Measurements from ENCODE around the gene MUC5AC. TPM values are rescaled to one million over a fixed set of nuclear protein-coding genes. Genes with fewer than 3 reads are reported as not detected.

The MUC5AC gene
- total RNA-seq, 1 donor from 2014 or later = 0.11 TPM

DNA sequence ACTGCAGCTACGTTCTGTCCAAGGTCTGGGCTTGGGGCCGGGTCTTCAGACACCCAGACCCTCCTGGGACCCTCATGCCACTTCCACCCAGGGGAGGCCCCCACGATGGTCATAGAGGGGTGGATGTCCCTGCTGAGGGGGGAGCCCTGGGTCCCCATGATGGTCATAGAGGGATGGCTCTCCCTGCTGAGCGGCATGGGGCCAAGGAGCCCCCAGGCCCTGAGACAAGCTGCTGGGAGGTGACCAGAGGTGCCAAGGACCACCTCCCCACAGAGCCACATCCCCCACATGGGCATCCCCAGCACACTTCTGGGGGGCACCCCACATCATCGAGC, 72.3 kb downstream of the MUC5AC start:
- Histone ChIP-seq H3K27me3 (no peaks in the 10 kb centered on the region), H3K27ac (no peak overlapping the region), H3K4me3 (no peak overlapping the region), H3K4me1 (no peaks in the 10 kb centered on the region), H3K36me3 (no peaks in the 10 kb centered on the region), H3K9me3 (no peaks in the 10 kb centered on the region)
- intact Hi-C loops (cut with DNase I) = no loop called here
- no peak for DNase-seq (ENCODE audit: low spot score in 2 of 2)
- TF ChIP-seq, protein P1, sequence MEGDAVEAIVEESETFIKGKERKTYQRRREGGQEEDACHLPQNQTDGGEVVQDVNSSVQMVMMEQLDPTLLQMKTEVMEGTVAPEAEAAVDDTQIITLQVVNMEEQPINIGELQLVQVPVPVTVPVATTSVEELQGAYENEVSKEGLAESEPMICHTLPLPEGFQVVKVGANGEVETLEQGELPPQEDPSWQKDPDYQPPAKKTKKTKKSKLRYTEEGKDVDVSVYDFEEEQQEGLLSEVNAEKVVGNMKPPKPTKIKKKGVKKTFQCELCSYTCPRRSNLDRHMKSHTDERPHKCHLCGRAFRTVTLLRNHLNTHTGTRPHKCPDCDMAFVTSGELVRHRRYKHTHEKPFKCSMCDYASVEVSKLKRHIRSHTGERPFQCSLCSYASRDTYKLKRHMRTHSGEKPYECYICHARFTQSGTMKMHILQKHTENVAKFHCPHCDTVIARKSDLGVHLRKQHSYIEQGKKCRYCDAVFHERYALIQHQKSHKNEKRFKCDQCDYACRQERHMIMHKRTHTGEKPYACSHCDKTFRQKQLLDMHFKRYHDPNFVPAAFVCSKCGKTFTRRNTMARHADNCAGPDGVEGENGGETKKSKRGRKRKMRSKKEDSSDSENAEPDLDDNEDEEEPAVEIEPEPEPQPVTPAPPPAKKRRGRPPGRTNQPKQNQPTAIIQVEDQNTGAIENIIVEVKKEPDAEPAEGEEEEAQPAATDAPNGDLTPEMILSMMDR (IDR thresholded peaks at IDR 0.05) = no peak

DNA sequence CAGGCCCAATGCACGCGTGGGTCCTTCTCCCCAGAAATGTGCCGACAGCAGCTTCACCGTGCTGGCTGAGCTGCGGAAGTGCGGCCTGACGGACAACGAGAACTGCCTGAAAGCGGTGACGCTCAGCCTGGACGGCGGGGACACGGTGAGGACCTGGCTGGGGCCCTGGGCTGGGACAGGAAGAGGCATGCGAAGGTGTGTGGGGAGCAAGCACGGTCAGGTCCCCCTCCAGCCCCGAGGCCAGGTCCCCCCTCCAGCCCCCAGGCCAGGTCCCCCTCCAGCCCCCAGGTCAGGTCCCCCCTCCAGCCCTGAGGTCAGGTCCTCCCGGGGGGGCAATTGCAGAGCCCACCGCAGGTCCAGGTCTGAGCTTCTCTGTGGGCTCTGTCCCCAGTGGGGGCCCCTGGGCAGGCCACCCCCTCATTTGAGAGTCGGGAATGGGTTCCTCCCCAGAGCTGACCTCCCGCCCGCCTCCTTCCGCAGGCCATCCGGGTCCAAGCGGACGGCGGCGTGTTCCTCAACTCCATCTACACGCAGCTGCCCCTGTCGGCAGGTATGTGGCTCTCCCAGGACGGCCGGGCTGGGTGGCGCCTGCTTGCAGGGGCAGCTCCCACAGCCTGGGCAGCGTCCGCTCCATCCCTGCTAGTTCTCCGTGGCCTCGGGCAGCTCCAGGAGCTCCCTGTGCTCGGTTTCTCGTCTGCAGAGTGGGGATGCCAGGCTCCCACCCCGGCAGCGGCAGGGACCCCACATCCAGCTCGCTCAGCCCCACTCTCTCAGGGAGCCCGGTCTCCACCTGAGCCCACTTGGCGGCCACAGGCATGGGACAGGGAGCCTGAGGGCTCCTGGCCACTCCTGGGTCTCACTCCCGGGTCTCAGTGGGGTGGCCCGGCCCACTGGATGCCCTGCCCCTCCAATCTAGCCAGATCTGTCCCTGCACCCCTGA, 73.0 kb downstream of the MUC5AC start:
- H3K27me3 ChIP-seq = no peaks in the 10 kb centered on the region
- H3K36me3 ChIP-seq = no peaks in the 10 kb centered on the region
- no peak overlapping the region for H3K4me3 ChIP-seq
- H3K27ac ChIP-seq = no peak overlapping the region
- intact Hi-C loops (cut with DNase I) = no loop called here
- TF ChIP-seq, protein P1 (IDR thresholded peaks at IDR 0.05) = no peak
- DNase-seq (ENCODE audit: low spot score in 2 of 2) = no peak
- H3K4me1 ChIP-seq = no peaks in the 10 kb centered on the region
- no peaks in the 10 kb centered on the region for H3K9me3 ChIP-seq

DNA sequence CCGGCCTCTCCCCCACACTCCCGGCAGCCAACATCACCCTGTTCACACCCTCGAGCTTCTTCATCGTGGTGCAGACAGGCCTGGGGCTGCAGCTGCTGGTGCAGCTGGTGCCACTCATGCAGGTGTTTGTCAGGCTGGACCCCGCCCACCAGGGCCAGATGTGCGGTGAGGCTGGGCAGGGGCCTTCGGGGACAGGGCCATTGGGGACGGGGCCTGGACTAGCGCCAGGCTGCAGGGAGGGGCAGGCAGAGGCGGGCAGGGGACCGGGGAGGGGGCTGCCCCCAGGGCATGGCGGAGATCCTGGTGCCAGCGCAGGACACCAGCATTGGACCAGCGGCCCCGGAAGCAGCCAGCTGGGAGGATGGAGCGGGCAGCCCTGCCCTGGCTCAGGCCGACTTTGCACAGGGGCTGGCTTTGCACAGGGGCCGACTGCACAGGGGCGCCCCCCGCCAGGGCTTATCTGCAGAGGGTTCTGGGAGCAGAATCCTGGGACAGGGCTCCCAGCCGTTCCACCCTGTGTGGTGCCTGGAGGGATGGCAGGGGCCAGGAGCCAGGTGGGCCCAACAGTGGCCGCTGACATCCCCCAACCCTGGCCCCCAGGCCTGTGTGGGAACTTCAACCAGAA, 73.8 kb downstream of the MUC5AC start:
- no peak overlapping the region for H3K27ac ChIP-seq
- no peaks in the 10 kb centered on the region for H3K9me3 ChIP-seq
- DNase-seq (ENCODE audit: low spot score in 2 of 2) = no peak
- no peaks in the 10 kb centered on the region for H3K36me3 ChIP-seq
- no peak overlapping the region for H3K4me3 ChIP-seq
- H3K4me1 ChIP-seq = no peaks in the 10 kb centered on the region
- H3K27me3 ChIP-seq = no peaks in the 10 kb centered on the region
- TF ChIP-seq, protein P1 (IDR thresholded peaks at IDR 0.05) = no peak
- intact Hi-C loops (cut with DNase I) = no loop called here

DNA sequence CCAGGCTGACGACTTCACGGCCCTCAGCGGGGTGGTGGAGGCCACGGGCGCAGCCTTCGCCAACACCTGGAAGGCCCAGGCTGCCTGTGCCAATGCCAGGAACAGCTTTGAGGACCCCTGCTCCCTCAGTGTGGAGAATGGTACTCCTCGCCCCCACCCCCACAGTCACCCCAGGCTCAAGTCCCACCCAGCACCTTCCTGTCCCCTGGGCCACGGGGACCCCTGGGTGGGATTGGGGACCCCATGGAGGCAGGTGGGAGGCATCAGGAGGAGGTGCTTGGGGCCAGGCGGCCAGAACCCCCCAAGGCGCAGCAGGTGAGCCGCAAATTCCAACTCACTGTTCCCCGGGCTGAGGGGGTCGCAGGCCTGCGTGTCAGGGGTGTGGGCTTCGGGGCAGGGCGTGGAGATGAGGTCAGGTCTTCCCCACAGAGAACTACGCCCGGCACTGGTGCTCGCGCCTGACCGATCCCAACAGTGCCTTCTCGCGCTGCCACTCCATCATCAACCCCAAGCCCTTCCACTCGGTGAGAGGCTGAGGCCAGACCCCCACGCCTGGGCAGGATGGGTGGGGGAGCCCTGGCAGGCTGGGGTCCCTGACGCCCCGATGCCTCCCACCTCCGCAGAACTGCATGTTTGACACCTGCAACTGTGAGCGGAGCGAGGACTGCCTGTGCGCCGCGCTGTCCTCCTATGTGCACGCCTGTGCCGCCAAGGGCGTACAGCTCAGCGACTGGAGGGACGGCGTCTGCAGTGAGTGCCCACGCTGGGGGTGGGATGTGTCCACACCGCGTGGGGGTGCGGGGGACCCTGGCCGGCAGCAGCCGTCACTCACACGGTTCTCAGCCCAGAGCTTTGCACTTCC, 74.5 kb downstream of the MUC5AC start:
- no peaks in the 10 kb centered on the region for H3K4me1 ChIP-seq
- H3K36me3 ChIP-seq = no peaks in the 10 kb centered on the region
- no peaks in the 10 kb centered on the region for H3K9me3 ChIP-seq
- intact Hi-C loops (cut with DNase I) = no loop called here
- TF ChIP-seq, protein P1 (IDR thresholded peaks at IDR 0.05) = no peak
- DNase-seq (ENCODE audit: low spot score in 2 of 2) = no peak
- H3K4me3 ChIP-seq = no peak overlapping the region
- H3K27ac ChIP-seq = no peak overlapping the region
- H3K27me3 ChIP-seq = no peaks in the 10 kb centered on the region

DNA sequence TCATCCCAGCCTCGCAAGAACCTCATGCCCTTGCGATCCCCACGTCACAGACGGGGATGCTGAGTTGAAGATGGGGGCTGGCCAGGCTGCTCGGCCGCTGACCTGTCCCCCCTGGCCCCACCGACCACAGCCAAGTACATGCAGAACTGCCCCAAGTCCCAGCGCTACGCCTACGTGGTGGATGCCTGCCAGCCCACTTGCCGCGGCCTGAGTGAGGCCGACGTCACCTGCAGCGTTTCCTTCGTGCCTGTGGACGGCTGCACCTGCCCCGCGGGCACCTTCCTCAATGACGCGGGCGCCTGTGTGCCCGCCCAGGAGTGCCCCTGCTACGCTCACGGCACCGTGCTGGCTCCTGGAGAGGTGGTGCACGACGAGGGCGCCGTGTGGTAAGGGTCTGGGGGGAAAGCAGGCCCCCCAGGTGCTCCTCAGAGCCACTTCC, 75.1 kb downstream of the MUC5AC start:
- Histone ChIP-seq H3K4me3 (no peak overlapping the region), H3K27me3 (no peaks in the 10 kb centered on the region), H3K36me3 (no peaks in the 10 kb centered on the region), H3K4me1 (no peaks in the 10 kb centered on the region), H3K9me3 (no peaks in the 10 kb centered on the region), H3K27ac (no peak overlapping the region)
- DNase-seq (ENCODE audit: low spot score in 2 of 2) = no peak
- TF ChIP-seq, protein P1 (IDR thresholded peaks at IDR 0.05) = no peak
- intact Hi-C loops (cut with DNase I) = no loop called here

Data from ascending aorta (tissue), 2 donors.